Tibial nerve (tissue), 4 donors: Measurements from ENCODE around the gene NPHP1.

ENCODE experiments used
- EP300 ChIP-seq, 2 donors: sonication (generic); formaldehyde crosslinking; IDR thresholded peaks; one replicate each; pipeline ENCODE4 v1.6.1; 2017; ENCODE audit warnings: antibody characterized with exemption in 2 of 2, mild to moderate bottlenecking in 1 of 2
- POLR2A ChIP-seq, 2 donors: fragments of 450-650 bp; IDR thresholded peaks; one replicate each; pipeline ENCODE4 v1.6.1; 2017; ENCODE audit warnings: antibody characterized with exemption in 2 of 2, mild to moderate bottlenecking in 2 of 2, moderate library complexity in 2 of 2
- TF ChIP-seq, protein P1 (sequence below), 5 experiments: fragments of 200-600 bp in 3 of 5; fragments of 450-650 bp in 2 of 5; sonication (generic) in 3 of 5; IDR thresholded peaks; one replicate each; pipeline ENCODE4 v1.5.1; 2016 to 2019; ENCODE audit warnings: antibody characterized with exemption in 5 of 5, mild to moderate bottlenecking in 3 of 5, moderate library complexity in 2 of 5

DNA sequence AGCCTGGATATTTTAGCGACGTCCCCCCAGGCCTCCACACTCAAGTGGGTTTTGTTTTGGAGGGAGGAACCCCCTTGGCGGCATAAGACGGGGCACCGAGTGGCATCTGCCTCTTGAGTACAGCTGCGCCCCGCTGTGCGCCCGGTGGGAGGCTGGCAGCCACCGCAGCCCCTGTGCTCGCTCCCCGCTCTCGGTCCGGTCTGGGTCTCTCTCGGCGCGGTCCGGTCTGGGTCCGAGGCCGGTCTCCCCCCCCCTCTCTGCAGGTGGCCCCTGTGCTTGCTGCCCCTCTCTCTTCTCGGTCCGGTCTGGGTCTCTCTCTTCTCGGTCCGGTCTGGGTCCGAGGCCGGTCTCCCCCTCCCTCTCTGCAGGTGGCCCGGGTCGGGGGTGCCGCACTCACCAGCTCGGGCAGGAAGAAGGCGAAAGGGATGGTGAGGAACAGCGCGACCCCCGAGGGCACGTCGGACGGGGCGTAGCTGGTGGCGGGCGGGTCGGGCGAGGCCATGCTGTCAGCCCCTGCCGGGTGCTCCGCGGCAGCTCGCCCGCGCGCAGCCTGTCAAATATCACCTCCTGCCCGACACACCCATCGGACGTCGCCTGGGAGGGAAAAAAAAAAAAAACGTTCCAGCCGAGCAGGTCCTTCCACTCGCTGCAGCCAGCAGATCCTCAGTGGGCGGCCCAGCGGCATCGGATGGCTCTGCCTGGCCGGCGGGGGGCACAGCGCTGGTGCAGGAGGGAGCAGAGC is 89.4 kb downstream of the NPHP1 start, which contains the start of gene MALL:
- TF ChIP-seq, protein P1, sequence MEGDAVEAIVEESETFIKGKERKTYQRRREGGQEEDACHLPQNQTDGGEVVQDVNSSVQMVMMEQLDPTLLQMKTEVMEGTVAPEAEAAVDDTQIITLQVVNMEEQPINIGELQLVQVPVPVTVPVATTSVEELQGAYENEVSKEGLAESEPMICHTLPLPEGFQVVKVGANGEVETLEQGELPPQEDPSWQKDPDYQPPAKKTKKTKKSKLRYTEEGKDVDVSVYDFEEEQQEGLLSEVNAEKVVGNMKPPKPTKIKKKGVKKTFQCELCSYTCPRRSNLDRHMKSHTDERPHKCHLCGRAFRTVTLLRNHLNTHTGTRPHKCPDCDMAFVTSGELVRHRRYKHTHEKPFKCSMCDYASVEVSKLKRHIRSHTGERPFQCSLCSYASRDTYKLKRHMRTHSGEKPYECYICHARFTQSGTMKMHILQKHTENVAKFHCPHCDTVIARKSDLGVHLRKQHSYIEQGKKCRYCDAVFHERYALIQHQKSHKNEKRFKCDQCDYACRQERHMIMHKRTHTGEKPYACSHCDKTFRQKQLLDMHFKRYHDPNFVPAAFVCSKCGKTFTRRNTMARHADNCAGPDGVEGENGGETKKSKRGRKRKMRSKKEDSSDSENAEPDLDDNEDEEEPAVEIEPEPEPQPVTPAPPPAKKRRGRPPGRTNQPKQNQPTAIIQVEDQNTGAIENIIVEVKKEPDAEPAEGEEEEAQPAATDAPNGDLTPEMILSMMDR (IDR thresholded peaks at IDR 0.05) = no peak
- no peak for TF ChIP-seq POLR2A (IDR thresholded peaks at IDR 0.05)
- no peak for TF ChIP-seq EP300 (IDR thresholded peaks at IDR 0.05)
